Peyer's patch (tissue), 4 donors: ENCODE results near the gene TNFSF4. TPM values are rescaled to one million over a fixed set of nuclear protein-coding genes. Genes with fewer than 3 reads are reported as not detected.

ENCODE experiments used
- DNase-seq, 3 donors: peaks; one replicate each; pipeline ENCODE4 v3.0.0-alpha.2; 2017 to 2019
- H3K27ac ChIP-seq, 4 donors: fragments of 200-600 bp; sonication (generic); one replicate each; pipeline ENCODE4 v1.5.1; 2016 to 2019
- H3K27me3 ChIP-seq, 2 donors: fragments of 200-600 bp; sonication (generic); one replicate each; pipeline ENCODE4 v1.5.1; 2019
- H3K36me3 ChIP-seq, 3 donors: fragments of 200-600 bp; sonication (generic); one replicate each; pipeline ENCODE4 v1.5.1; 2016 to 2019
- H3K4me1 ChIP-seq, 4 donors: fragments of 200-600 bp; sonication (generic); one replicate each; pipeline ENCODE4 v1.5.1; 2016 to 2019
- H3K4me3 ChIP-seq, 4 donors: fragments of 200-600 bp; sonication (generic); 1 replicate in 3 of 4; 2 replicates in 1 of 4; pipeline ENCODE4 v1.5.1; 2016 to 2019; ENCODE audit warnings: mild to moderate bottlenecking in 1 of 4
- H3K9me3 ChIP-seq, 4 donors: fragments of 200-600 bp; sonication (generic); one replicate each; pipeline ENCODE4 v1.5.1; 2016 to 2019; ENCODE audit warnings: mild to moderate bottlenecking in 1 of 4
- POLR2A ChIP-seq, 2 donors: fragments of 450-650 bp; IDR thresholded peaks; one replicate each; pipeline ENCODE4 v1.5.1; 2017; ENCODE audit warnings: antibody characterized with exemption in 2 of 2, mild to moderate bottlenecking in 2 of 2, moderate library complexity in 2 of 2
- total RNA-seq, 4 donors: library from RNA; depleted of rRNA; stranded (reverse); fragments of >200 nt; gene quantifications; one replicate each; pipeline ENCODE4 v1.1.0, GENCODE V29; 2016
- TF ChIP-seq, protein P1 (sequence below), 6 experiments: fragments of 450-650 bp in 4 of 6; fragments of 200-600 bp in 2 of 6; sonication (generic) in 1 of 6; IDR thresholded peaks; one replicate each; pipeline ENCODE4 v1.5.1; 2017 to 2019; ENCODE audit warnings: antibody characterized with exemption in 6 of 6, mild to moderate bottlenecking in 3 of 6, moderate library complexity in 1 of 6

TNFSF4 gene
- total RNA-seq, 4 donors from 2014 or later: 0.70 to 2.5 TPM; not detected in 2

DNA sequence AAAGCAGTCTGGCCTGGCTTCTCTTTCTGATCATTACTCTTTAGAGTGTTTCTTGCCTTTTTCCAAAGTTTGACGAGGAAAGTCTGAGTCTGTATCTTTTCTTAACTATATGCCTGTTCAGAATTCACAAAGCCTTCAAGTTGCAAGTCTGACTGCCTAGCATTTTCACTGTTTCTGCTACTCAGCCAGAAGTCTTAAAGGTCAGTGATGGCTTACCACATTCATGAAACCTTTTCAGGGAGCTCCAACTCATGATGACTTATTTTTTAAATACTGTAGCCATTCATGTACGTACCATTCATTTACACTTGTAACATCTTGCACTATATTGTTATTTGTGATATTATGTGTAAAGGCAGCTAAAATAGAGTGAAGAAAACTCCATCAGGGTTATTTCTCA is 58.2 kb downstream of the TNFSF4 start:
- Histone ChIP-seq H3K27ac (no peak overlapping the region), H3K9me3 (peaks cover 0 to 3% (median 0%) of the 10 kb centered on the region in 4 donors), H3K36me3 (no peaks in the 10 kb centered on the region), H3K4me3 (no peak overlapping the region), H3K4me1 (no peaks in the 10 kb centered on the region), H3K27me3 (no peaks in the 10 kb centered on the region)
- no peak for TF ChIP-seq POLR2A (IDR thresholded peaks at IDR 0.05)
- TF ChIP-seq, protein P1, sequence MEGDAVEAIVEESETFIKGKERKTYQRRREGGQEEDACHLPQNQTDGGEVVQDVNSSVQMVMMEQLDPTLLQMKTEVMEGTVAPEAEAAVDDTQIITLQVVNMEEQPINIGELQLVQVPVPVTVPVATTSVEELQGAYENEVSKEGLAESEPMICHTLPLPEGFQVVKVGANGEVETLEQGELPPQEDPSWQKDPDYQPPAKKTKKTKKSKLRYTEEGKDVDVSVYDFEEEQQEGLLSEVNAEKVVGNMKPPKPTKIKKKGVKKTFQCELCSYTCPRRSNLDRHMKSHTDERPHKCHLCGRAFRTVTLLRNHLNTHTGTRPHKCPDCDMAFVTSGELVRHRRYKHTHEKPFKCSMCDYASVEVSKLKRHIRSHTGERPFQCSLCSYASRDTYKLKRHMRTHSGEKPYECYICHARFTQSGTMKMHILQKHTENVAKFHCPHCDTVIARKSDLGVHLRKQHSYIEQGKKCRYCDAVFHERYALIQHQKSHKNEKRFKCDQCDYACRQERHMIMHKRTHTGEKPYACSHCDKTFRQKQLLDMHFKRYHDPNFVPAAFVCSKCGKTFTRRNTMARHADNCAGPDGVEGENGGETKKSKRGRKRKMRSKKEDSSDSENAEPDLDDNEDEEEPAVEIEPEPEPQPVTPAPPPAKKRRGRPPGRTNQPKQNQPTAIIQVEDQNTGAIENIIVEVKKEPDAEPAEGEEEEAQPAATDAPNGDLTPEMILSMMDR (IDR thresholded peaks at IDR 0.05): no peak
- DNase-seq: no peak

DNA sequence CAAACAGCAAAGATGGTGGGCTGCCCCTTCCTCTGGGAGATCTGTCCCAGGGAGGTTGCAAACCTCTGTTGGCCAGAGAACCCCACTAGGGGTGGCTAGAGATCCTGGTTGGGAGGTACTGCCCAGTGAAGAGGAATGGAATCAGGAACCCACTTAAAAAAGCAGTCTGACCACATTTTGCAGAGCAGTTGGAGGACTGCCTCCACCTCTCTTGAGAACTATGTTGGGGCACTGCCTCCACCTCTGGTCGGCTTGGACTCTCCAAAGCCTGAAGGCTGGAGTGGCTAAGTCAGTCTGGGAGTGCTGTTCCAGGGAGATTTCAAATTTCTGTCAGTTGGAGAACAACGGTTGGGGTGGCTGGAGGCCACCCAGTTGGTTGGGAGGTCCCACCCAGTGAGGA is 58.6 kb downstream of the TNFSF4 start:
- no peak for DNase-seq
- H3K4me3 ChIP-seq: no peak overlapping the region
- peaks cover 0 to 3% (median 0%) of the 10 kb centered on the region in 4 donors for H3K9me3 ChIP-seq
- H3K27ac ChIP-seq: no peak overlapping the region
- H3K4me1 ChIP-seq: no peaks in the 10 kb centered on the region
- TF ChIP-seq, protein P1 (IDR thresholded peaks at IDR 0.05): no peak
- TF ChIP-seq POLR2A (IDR thresholded peaks at IDR 0.05): no peak
- no peaks in the 10 kb centered on the region for H3K36me3 ChIP-seq
- H3K27me3 ChIP-seq: no peaks in the 10 kb centered on the region

DNA sequence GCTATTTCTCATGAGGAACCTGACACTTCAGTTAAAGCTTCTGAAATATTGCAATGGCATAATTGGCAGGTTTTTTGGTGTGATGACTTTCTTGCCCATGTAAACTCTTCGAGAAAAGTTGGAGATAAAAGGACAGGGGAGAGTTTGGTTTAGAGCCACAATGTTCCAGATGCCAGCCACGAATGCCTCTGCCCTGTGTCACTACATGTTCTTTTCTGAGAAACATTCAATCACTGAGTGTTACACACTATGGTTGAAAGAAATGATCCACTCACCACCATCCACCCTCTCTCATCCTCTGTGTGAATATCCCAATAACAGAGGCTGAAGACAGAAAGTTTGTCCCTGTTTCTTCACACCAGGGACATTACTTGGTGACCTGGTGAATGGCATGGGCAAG is 66.4 kb downstream of the TNFSF4 start:
- Histone ChIP-seq H3K4me1 (no peaks in the 10 kb centered on the region), H3K9me3 (peaks cover 0 to 3% (median 0%) of the 10 kb centered on the region in 4 donors), H3K36me3 (no peaks in the 10 kb centered on the region), H3K27me3 (no peaks in the 10 kb centered on the region), H3K4me3 (no peak overlapping the region), H3K27ac (no peak overlapping the region)
- DNase-seq: no peak
- TF ChIP-seq, protein P1 (IDR thresholded peaks at IDR 0.05): no peak
- no peak for TF ChIP-seq POLR2A (IDR thresholded peaks at IDR 0.05)

DNA sequence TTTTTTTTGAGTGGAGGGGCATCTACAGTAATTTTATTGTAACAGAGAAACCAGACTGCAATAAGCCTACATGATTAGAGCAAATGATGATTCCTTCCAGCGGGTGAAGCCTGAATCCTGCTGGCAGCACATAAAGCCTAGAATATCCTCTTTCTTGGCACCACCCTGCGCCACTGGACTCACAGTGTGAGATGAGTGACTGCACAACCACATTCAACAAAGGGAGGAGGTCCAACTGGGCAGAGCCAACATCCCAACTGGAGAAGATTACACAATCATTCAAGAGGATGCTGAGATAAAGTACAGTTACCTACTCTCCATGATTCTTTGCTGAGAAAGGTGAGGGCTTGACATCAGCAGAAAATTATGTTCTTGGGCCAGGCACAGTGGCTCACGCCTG is 67.4 kb downstream of the TNFSF4 start:
- no peaks in the 10 kb centered on the region for H3K27me3 ChIP-seq
- no peaks in the 10 kb centered on the region for H3K4me1 ChIP-seq
- TF ChIP-seq POLR2A (IDR thresholded peaks at IDR 0.05): no peak
- TF ChIP-seq, protein P1 (IDR thresholded peaks at IDR 0.05): no peak
- no peak overlapping the region for H3K4me3 ChIP-seq
- no peak overlapping the region for H3K27ac ChIP-seq
- H3K9me3 ChIP-seq: no peaks in the 10 kb centered on the region
- H3K36me3 ChIP-seq: no peaks in the 10 kb centered on the region
- DNase-seq: no peak

DNA sequence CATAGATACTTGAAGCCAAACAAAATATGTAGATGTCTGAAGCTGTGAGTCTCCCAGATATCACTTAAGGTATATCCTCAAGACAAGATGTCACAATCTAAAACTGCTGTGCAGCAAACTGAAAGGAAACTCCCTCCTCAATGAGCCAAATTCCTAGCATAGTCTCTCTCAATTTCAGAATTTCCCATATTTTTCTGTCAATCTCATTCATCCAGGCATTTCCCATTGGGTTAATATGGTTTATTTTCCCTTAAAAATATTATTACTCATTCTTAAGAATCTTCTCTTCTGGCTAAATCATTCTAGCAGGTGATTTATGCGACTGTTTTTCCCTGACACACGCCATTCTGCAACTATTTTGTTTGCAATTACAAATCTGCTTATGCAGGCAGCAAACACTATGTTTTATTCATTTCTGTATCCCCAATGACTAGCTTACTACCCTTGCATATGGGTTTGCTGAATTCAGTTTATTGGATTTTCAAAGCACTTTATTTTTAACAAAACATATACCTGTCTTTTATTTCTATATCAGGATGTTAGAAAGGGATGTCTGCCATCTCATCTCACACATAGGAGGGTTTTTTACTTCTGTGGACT is 69.9 kb downstream of the TNFSF4 start:
- TF ChIP-seq, protein P1 (IDR thresholded peaks at IDR 0.05): no peak
- TF ChIP-seq POLR2A (IDR thresholded peaks at IDR 0.05): no peak
- Histone ChIP-seq H3K9me3 (no peaks in the 10 kb centered on the region), H3K27me3 (no peaks in the 10 kb centered on the region), H3K36me3 (no peaks in the 10 kb centered on the region), H3K27ac (no peak overlapping the region), H3K4me1 (no peaks in the 10 kb centered on the region), H3K4me3 (no peak overlapping the region)
- no peak for DNase-seq

DNA sequence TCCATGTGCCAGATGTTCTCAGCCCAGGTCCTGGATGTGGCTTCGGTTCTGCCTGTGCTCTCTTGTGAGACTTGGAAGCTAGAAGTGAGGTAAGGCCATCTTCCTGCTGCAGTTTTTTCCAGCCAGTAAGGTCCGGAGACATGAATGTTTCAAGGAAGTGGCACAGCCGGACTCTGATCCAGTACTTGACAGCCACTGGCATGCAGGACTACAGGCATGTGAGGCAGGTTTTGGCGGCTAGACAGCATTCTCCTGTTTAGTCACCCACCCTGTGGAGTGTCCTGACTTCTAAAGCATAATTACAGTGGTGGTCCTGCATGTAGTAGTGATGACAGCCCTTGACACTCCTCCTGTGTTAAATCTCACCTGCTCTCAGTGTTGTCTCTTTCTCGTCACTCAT is 72.3 kb downstream of the TNFSF4 start:
- no peak overlapping the region for H3K4me3 ChIP-seq
- DNase-seq: no peak
- no peaks in the 10 kb centered on the region for H3K9me3 ChIP-seq
- no peak overlapping the region for H3K27ac ChIP-seq
- no peaks in the 10 kb centered on the region for H3K4me1 ChIP-seq
- no peaks in the 10 kb centered on the region for H3K27me3 ChIP-seq
- no peak for TF ChIP-seq POLR2A (IDR thresholded peaks at IDR 0.05)
- TF ChIP-seq, protein P1 (IDR thresholded peaks at IDR 0.05): no peak
- H3K36me3 ChIP-seq: no peaks in the 10 kb centered on the region
